Adrenal gland (tissue), 12 donors: ENCODE measurements around the gene HBD. TPM values are rescaled to one million over a fixed set of nuclear protein-coding genes. Genes with fewer than 3 reads are reported as not detected.
"Not testable (repeated sequence)": the region's sequence is repeated elsewhere in the genome, so short reads cannot be mapped to it uniquely, and the experiment has no call there.

ENCODE experiments used
- DNase-seq, 7 donors: peaks; one replicate each; pipeline ENCODE4 v3.0.0-alpha.2; 2019 to 2020
- H3K27ac ChIP-seq, 5 donors: fragments of 200-600 bp; sonication (generic) in 4 of 5; 1 replicate in 3 of 5; 2 replicates in 2 of 5; pipeline versions ENCODE4 v1.5.1 to v1.8.0; 2016 to 2020; ENCODE audit warnings: mild to moderate bottlenecking in 1 of 5
- H3K27me3 ChIP-seq: fragments of 200-600 bp; 2 replicates; pipeline ENCODE4 v1.8.0; 2021
- H3K36me3 ChIP-seq, 2 donors: fragments of 200-600 bp; replicated peaks in 1 of 2; 1 replicate in 1 of 2; 2 replicates in 1 of 2; pipeline versions ENCODE4 v1.5.1 to v1.8.0; 2018 to 2022
- H3K4me1 ChIP-seq, 2 donors: fragments of 200-600 bp; replicated peaks in 1 of 2; 1 replicate in 1 of 2; 2 replicates in 1 of 2; pipeline versions ENCODE4 v1.5.1 to v1.8.0; 2018 to 2021
- H3K4me3 ChIP-seq, 4 donors: fragments of 200-600 bp; sonication (generic) in 3 of 4; one replicate each; pipeline ENCODE4 v1.5.1; 2016 to 2018
- H3K9me3 ChIP-seq, 3 donors: fragments of 200-600 bp; sonication (generic) in 1 of 3; replicated peaks in 1 of 3; 1 replicate in 2 of 3; 2 replicates in 1 of 3; pipeline versions ENCODE4 v1.5.1 to v1.8.0; 2016 to 2021
- CTCF ChIP-seq, 6 experiments: fragments of 450-650 bp in 4 of 6; fragments of 200-600 bp in 2 of 6; sonication (generic) in 1 of 6; IDR thresholded peaks; 1 replicate in 5 of 6; 2 replicates in 1 of 6; pipeline versions ENCODE4 v1.5.1 to v1.8.0; 2016 to 2021; ENCODE audit warnings: antibody characterized with exemption in 6 of 6, mild to moderate bottlenecking in 2 of 6, moderate library complexity in 1 of 6
- POLR2A ChIP-seq, 2 donors: fragments of 450-650 bp; IDR thresholded peaks; one replicate each; pipeline ENCODE4 v1.6.1; 2017; ENCODE audit warnings: antibody characterized with exemption in 2 of 2, mild to moderate bottlenecking in 2 of 2, moderate library complexity in 1 of 2
- WGBS, 4 donors: extraction: QIAGEN DNeasy Blood & Tissue Kit in 2 of 4; methylation state at CpG; one replicate each; pipeline versions ENCODE4 v1.1.5 to v1.1.7; 2013 to 2017; 5-methylcytosine and 5-hydroxymethylcytosine counted together
- intact Hi-C, 2 donors: fragments of 100-400 bp; cut with DNase I; formaldehyde crosslinking; loops; one replicate each; pipeline versions ENCODE4 v1.14.1 to v1.15.0; 2022 to 2023
- polyA plus RNA-seq, 3 donors: library from polyadenylated mRNA; stranded (reverse); fragments of 200-250 nt in 2 of 3; fragments of 350-450 nt in 1 of 3; fragmentation: Illumina TruSeq in 1 of 3; extraction: RNeasy Lipid Tissue Mini Kit (QIAGEN cat#74804) in 1 of 3; gene quantifications; one replicate each; pipeline ENCODE4 v1.2.3, GENCODE V29; 2013 to 2014
- total RNA-seq, 9 donors: library from RNA; depleted of rRNA in 4 of 9; stranded (reverse); fragments of >200 nt in 4 of 9; fragments of 120-200 nt in 1 of 9; fragmentation: NEBNext Ultra II Directional in 1 of 9; extraction: Animal tissue kit (Norgen Biotek cat#: 25700) in 1 of 9; gene quantifications; one replicate each; pipeline versions ENCODE4 v1.1.0 to v1.2.4, GENCODE V29; 2013 to 2023
- donor health status: healthy with polysubstance abuse.
- donor health status: Bipolar disorder and iron deficiency.
- donor health status: DM: yes; HTN: yes; CAD: no.
- donor health status: DM: no; HTN: no; CAD: no.
- donor health status: DM: no; HTN: no; CAD: no.
- donor health status: DM: yes; HTN: yes; CAD: no.

HBD gene
- total and polyA plus RNA-seq, 12 donors, result 0.53 to 2.1 (median 0.83) TPM; not detected in 9

- Histone ChIP-seq H3K9me3 (no peaks in the 10 kb centered on the region), H3K4me1 (no peaks in the 10 kb centered on the region), H3K36me3 (no peaks in the 10 kb centered on the region), H3K27me3 (no peaks in the 10 kb centered on the region), H3K27ac (no peak overlapping the region), H3K4me3 (no peak overlapping the region)
- no peak for TF ChIP-seq CTCF (IDR thresholded peaks at IDR 0.05)
- TF ChIP-seq POLR2A (IDR thresholded peaks at IDR 0.05), result no peak
- intact Hi-C loops, result no loop called here
- WGBS, 4 donors, result 31 to 33% (median 32%) methylated on average over 2 of the region's 2 CpGs
- no peak for DNase-seq
Observed at GRCh38 chr11:5257296-5257695, 23.0 kb upstream of the HBD start.

GRCh38 chr11:5254646-5255413 is 20.5 kb upstream of the HBD start, which contains the start of gene HBG2:
Gene HBG2 (minus strand): TSS chr11:5254781. CDS start chr11:5254728, 53 bp downstream.
- DNase-seq, H3K9me3 ChIP-seq, intact Hi-C loops, H3K4me1 ChIP-seq, H3K27ac ChIP-seq, H3K27me3 ChIP-seq, H3K36me3 ChIP-seq, H3K4me3 ChIP-seq: not testable (repeated sequence)
- 54 to 68% (median 61%) methylated on average over 4 of the region's 9 CpGs for WGBS, 4 donors

GRCh38 chr11:5254023-5254422 is 19.7 kb upstream of the HBD start:
- H3K4me1 ChIP-seq, H3K27ac ChIP-seq, DNase-seq, H3K36me3 ChIP-seq, H3K4me3 ChIP-seq, H3K27me3 ChIP-seq, intact Hi-C loops, H3K9me3 ChIP-seq: not testable (repeated sequence)
- 60 to 65% (median 65%) methylated on average over 2 of the region's 2 CpGs for WGBS, 4 donors

GRCh38 chr11:5253440-5253839 is 19.2 kb upstream of the HBD start:
- H3K36me3 ChIP-seq, H3K27me3 ChIP-seq, H3K27ac ChIP-seq, H3K4me3 ChIP-seq, DNase-seq, H3K9me3 ChIP-seq, intact Hi-C loops, H3K4me1 ChIP-seq: not testable (repeated sequence)
- WGBS, 4 donors, result 63 to 86% (median 77%) methylated on average over 5 of the region's 5 CpGs

- Histone ChIP-seq H3K27ac (no peak overlapping the region), H3K27me3 (no peaks in the 10 kb centered on the region), H3K4me3 (no peak overlapping the region), H3K9me3 (no peaks in the 10 kb centered on the region), H3K4me1 (no peaks in the 10 kb centered on the region), H3K36me3 (no peaks in the 10 kb centered on the region)
- no peak for TF ChIP-seq CTCF (IDR thresholded peaks at IDR 0.05)
- TF ChIP-seq POLR2A (IDR thresholded peaks at IDR 0.05), result no peak
- 55 to 62% (median 56%) methylated on average over 1 of the region's 1 CpG for WGBS, 4 donors
- no peak for DNase-seq
- intact Hi-C loops, result no loop called here
Observed at GRCh38 chr11:5252919-5253265, 18.6 kb upstream of the HBD start.
